ENCODE measurements around the gene FSIP1.

DNA sequence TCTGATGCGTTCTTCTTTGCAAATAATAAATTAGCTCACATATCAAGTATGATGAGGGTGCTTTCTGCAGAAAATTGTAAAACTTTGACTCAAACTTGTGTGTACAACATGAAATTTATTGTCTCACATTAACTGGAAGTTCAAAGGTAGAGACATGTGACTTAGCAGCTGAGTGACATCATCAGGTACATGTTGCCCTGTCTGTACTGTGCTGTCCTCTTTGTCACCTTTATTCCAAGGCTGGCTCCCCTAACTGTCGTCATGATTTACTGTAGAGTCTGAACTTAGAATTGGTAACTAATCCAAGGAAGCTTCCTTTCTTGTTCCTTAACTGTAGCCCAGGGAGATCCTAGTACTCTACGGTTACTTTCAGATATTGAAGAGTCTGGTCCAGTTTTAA, 12.3 kb upstream of the FSIP1 start:
- TF ChIP-seq, protein P1, sequence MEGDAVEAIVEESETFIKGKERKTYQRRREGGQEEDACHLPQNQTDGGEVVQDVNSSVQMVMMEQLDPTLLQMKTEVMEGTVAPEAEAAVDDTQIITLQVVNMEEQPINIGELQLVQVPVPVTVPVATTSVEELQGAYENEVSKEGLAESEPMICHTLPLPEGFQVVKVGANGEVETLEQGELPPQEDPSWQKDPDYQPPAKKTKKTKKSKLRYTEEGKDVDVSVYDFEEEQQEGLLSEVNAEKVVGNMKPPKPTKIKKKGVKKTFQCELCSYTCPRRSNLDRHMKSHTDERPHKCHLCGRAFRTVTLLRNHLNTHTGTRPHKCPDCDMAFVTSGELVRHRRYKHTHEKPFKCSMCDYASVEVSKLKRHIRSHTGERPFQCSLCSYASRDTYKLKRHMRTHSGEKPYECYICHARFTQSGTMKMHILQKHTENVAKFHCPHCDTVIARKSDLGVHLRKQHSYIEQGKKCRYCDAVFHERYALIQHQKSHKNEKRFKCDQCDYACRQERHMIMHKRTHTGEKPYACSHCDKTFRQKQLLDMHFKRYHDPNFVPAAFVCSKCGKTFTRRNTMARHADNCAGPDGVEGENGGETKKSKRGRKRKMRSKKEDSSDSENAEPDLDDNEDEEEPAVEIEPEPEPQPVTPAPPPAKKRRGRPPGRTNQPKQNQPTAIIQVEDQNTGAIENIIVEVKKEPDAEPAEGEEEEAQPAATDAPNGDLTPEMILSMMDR (IDR thresholded peaks at IDR 0.05): no peak
- TF ChIP-seq POLR2A (IDR thresholded peaks at IDR 0.05): no peak
